GM12865 (cell line): ENCODE measurements around the gene CLCN5.
"Not testable (repeated sequence)": the region's sequence is repeated elsewhere in the genome, so short reads cannot be mapped to it uniquely, and the experiment has no call there.

Experiments
- DNase-seq: peaks from one replicate; pipeline ENCODE4 v3.0.0; 2010; ENCODE audit warnings: low read depth
- H3K4me3 ChIP-seq: 2 replicates; pipeline ENCODE4 v1.5.1; 2011; ENCODE audit warnings: mild to moderate bottlenecking, low read depth, low read length, control low read depth
- CTCF ChIP-seq: IDR thresholded peaks from 2 replicates; pipeline ENCODE4 v1.5.1; 2011; ENCODE audit warnings: low read length, control low read depth, low read depth, inconsistent platforms; ENCODE audit not compliant: insufficient read depth; ENCODE audit errors: missing control alignments

CLCN5 gene

GRCh38 chrX:50003467-50003866 is 81.1 kb downstream of the CLCN5 start:
- no peak for TF ChIP-seq CTCF
- no peak for DNase-seq
- H3K4me3 ChIP-seq = no peak overlapping the region

GRCh38 chrX:50003927-50004326 is 81.5 kb downstream of the CLCN5 start:
- DNase-seq = no peak
- no peak overlapping the region for H3K4me3 ChIP-seq
- no peak for TF ChIP-seq CTCF

DNA sequence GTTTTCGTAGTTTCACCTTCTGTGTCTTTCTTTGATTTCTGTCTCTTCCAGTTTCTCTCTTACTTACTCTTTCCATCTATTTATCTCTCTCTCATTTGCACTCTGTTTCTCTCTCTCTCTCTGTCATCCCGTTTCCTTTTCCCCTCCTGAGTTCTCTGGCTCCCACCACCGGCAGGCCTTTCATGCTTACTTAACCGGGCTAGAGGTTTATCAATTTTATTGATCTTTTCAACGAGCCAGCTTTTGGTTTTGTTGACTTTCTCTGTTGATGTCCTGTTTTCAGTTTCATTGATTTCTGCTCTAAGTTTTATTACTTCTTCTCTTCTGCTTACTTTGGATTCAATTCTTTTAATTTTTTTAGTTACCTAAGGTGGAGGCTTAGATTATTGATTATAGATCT is 103.2 kb downstream of the CLCN5 start:
- H3K4me3 ChIP-seq, DNase-seq: not testable (repeated sequence)

GRCh38 chrX:50035126-50035525 is 112.7 kb downstream of the CLCN5 start:
- H3K4me3 ChIP-seq = no peak overlapping the region
- TF ChIP-seq CTCF = no peak

DNA sequence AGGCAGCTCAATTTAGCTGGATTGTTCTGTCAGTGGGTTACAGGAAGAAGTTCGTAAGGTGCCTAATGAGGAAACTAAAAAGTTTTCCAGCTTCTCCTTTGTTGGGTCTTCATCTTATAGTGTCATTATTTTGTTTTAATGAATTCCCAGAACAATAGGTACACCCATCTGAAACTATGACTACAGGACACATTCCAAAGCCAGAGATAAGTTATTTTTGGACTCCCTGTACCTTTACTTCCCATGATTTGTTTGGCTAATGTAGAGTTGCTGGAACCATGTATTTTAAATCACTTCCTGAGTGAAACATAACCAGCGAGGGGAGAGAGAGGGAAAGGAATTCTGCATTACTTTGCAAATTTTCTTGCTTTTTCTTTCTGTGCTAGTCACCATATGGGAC is 114.0 kb downstream of the CLCN5 start:
- TF ChIP-seq CTCF = no peak
- H3K4me3 ChIP-seq = no peak overlapping the region
- DNase-seq = no peak

More at GRCh38 chrX:50035126-50035525, 112.7 kb downstream of the CLCN5 start:
- DNase-seq = no peak

DNA sequence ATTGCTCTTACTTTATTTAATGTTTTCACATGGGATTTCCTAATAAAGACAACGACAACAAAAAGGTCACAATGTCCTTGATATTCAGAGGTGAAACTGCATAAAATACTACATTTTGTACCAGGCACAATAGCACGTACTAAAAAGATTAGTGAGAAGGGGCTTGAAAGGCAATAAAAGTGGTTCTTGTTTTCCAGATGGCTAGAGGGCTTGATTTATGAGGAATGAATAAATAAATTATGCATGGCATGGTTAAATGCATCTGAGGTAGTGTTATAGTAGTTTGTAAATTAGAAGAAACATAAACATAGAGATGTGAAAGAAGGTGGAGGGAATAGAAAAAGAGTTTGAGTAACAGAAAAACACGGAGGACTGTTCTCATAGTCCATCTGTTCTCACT is 123.4 kb downstream of the CLCN5 start:
- no peak for DNase-seq
- TF ChIP-seq CTCF = no peak
- no peak overlapping the region for H3K4me3 ChIP-seq

GRCh38 chrX:50049228-50049627 is 126.8 kb downstream of the CLCN5 start:
- no peak for DNase-seq
- no peak overlapping the region for H3K4me3 ChIP-seq
- TF ChIP-seq CTCF = no peak
